Epithelial cell of esophagus (primary cell): ENCODE results near the gene GLIS1.

ENCODE experiments used
- DNase-seq: peaks from one replicate; pipeline ENCODE4 v3.0.0; 2010; ENCODE audit warnings: low read depth
- H3K4me3 ChIP-seq: 2 replicates; pipeline ENCODE4 v1.5.1; 2011; ENCODE audit warnings: mild to moderate bottlenecking, low read length, control low read depth
- TF ChIP-seq, protein P1 (sequence below): IDR thresholded peaks from 2 replicates; pipeline ENCODE4 v1.5.1; 2011; ENCODE audit warnings: low read depth, mild to moderate bottlenecking, low read length, control low read depth, inconsistent platforms; ENCODE audit not compliant: insufficient read depth; ENCODE audit errors: missing control alignments

The GLIS1 gene

DNA sequence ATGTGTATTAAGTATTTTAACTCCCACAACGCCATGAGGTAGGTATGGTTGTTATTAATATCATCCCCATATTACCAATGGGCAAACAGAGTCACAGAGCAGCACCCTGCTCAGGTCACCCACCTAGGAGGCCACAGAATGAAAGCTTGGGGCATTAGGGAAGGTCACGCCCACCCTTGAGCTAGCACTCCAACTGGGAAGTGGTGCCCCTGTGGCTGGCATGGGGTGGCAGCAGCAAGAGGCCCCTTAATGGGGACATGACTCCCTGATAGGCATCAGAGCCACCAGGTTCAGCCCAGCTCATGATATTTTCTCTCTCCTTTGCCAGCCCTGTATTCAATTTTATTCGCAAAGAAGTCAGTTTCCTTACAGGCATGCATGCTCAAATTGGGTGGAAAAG is 189.2 kb downstream of the GLIS1 start:
- no peak for DNase-seq
- TF ChIP-seq, protein P1, sequence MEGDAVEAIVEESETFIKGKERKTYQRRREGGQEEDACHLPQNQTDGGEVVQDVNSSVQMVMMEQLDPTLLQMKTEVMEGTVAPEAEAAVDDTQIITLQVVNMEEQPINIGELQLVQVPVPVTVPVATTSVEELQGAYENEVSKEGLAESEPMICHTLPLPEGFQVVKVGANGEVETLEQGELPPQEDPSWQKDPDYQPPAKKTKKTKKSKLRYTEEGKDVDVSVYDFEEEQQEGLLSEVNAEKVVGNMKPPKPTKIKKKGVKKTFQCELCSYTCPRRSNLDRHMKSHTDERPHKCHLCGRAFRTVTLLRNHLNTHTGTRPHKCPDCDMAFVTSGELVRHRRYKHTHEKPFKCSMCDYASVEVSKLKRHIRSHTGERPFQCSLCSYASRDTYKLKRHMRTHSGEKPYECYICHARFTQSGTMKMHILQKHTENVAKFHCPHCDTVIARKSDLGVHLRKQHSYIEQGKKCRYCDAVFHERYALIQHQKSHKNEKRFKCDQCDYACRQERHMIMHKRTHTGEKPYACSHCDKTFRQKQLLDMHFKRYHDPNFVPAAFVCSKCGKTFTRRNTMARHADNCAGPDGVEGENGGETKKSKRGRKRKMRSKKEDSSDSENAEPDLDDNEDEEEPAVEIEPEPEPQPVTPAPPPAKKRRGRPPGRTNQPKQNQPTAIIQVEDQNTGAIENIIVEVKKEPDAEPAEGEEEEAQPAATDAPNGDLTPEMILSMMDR, result no peak
- no peak overlapping the region for H3K4me3 ChIP-seq

DNA sequence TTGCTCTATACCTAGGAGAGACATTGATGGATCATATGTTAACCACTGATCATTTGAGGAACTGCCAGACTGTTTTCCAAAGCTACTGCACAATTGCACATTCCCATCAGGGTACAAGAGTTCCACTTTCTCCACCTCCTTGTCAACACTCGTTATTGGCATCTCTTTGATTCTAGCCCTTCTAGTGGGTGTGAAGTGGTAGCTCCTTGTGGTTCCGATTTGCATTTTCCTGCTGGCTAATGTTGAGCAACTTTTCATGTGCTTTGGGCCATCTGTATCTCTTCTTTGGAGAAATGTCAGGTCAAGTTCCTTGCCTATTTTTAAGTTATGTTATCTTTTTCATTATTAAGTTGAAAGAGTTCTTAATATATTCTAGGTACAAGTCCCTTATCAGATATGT is 189.7 kb downstream of the GLIS1 start:
- TF ChIP-seq, protein P1, result no peak
- no peak overlapping the region for H3K4me3 ChIP-seq
- DNase-seq, result no peak

DNA sequence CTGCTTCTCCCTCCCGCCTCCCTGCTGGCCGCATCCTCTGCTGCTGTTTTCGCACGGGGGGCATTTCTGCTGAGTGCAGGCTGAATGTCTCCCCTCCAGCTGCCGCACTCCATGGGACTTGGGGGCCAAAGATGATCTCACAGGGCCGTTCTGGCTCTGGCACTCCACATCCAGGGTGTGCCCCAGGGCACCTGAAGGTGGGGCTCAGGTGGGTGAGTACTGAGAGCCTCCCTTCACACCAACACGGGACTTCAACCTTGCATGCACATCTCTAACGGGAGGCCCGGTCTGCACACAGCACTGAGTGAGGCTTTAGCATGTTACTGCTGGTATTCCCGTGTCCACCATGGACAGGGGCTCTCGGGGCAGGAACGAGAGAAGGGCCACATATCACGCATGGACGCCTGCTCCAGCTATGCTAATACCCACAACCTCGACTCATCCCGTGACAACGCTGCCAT is 190.9 kb downstream of the GLIS1 start:
- TF ChIP-seq, protein P1, result no peak
- H3K4me3 ChIP-seq, result no peak overlapping the region
- DNase-seq, result no peak

DNA sequence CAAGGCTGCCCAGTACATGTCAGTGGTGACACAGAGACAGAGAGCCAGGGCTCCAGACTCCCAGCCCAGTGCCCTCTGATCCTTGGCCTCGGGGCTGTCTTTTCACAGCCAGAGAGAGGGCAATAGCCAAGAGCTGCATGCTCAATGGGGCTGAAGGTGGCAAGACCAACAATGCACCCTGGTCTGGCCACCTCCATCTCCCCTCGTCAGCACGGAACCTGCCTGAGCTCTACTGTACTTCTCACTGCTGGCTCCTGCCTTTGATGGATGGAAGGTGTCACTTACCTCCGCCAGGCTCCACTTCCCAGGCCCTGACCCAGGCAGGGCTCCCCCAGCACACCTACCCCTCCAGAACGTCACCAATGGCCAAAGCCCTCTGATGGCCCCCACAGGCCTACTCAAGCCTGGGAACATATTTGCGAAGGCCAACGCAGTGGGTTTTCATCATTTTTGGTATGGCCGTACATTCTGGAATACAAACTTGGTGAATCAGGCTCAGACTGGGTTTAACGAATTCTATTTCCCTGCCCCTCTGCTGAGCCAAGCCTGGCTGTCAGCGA is 191.7 kb downstream of the GLIS1 start:
- H3K4me3 ChIP-seq, result no peak overlapping the region
- TF ChIP-seq, protein P1, result no peak
- DNase-seq, result no peak

DNA sequence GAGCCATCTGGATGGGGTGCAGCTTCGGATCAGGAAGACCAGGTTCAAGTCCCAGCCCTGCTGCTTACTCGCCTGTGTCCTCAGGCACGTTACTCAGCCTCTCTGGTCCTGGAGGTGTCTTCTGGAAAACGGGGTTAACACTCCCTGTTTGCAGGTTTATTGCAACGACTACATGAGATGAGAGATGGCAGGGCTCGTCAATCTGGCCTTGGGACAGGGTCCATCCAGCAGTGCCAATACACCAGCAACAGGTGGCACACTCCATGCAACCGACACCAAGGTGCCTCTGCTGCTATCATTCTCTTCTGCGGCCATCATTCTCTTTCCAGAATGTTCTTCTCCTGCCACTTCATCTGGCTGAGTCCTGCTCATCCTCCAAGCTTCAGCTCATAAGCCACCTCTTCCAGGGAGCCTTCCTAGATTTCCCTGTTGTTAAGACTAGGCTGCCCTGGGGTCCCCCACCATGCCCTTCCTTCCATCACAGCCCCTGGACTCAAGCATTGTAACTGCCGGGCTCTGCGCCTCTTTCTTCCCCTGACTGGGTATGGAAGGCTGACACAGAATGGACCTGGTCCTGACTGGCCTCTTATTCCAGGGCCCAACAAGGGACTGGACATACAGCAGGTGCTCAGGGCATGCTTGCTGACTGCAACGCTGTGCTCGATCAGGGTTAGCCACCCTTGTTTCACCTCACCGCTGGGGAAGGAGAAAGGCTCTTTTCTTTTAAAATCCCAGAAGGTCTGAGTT is 192.4 kb downstream of the GLIS1 start:
- no peak overlapping the region for H3K4me3 ChIP-seq
- no peak for DNase-seq
- TF ChIP-seq, protein P1, result no peak

DNA sequence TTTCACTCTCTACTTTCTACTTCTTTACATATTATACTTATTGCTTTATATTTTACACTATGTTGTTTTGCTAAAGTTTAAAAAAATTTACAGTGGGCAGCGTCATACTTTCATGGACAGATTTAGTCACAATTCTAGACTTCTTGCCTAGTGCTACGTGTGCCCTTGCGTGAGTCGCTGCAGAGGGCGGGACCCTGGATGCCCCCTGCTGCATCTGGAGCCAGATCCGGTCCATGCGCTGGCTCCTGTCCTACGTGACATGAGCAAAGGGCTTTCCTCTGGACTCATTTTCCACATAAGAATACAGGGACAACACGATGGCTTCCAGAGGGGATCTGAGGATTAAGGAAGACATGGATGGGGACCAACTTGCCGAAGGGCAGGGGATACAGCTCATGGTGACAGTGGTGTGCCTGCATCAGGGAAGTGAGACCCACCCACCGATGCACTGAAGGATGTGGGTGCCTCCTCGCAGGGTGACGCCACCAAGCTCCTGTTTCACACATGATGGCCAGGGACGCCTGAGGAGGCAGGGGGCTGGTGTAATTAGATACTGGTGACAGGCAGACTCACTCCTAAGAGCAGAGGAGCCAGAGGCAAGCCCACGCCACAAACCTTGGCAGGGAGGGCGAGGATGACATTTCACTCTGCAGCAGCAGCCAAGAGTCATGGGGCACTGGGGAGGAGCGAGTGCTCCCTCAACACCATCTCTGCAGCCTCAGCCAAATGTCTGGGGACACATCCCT is 193.1 kb downstream of the GLIS1 start:
- no peak overlapping the region for H3K4me3 ChIP-seq
- DNase-seq, result no peak
- TF ChIP-seq, protein P1, result no peak
